ENCODE data around the gene MAP4K4. TPM values are rescaled to one million over a fixed set of nuclear protein-coding genes. Genes with fewer than 3 reads are reported as not detected.

The MAP4K4 gene
- total and polyA plus RNA-seq, 8 donors = 9.7 to 38.7 (median 15.3) TPM

GRCh38 chr2:101806123-101806522 is 108.6 kb downstream of the MAP4K4 start:
- no peaks in the 10 kb centered on the region for H3K36me3 ChIP-seq
- H3K4me1 ChIP-seq = peaks cover 10 to 39% (median 26%) of the 10 kb centered on the region in 3 donors
- ATAC-seq (no peak), DNase-seq (no peak), FAIRE-seq (no peak)
- no peak overlapping the region for H3K4me3 ChIP-seq
- intact Hi-C loops (cut with DNase I) = no loop called here
- H3K27me3 ChIP-seq = no peaks in the 10 kb centered on the region
- 51 to 80% methylated on average over 5 of the region's 5 CpGs for WGBS, 2 donors
- no peaks in the 10 kb centered on the region for H3K9me3 ChIP-seq
- no peak for TF ChIP-seq CTCF (IDR thresholded peaks at IDR 0.05)
- no peak overlapping the region for H3K27ac ChIP-seq

GRCh38 chr2:101806701-101807100 is 109.2 kb downstream of the MAP4K4 start:
- 74 to 81% methylated on average over 4 of the region's 4 CpGs for WGBS, 2 donors
- intact Hi-C loops (cut with DNase I) = no loop called here
- ATAC-seq (no peak), FAIRE-seq (no peak), DNase-seq (no peak)
- Histone ChIP-seq H3K4me3 (no peak overlapping the region), H3K9me3 (no peaks in the 10 kb centered on the region), H3K4me1 (peaks cover 10 to 39% (median 26%) of the 10 kb centered on the region in 3 donors), H3K27ac (no peak overlapping the region), H3K36me3 (no peaks in the 10 kb centered on the region), H3K27me3 (no peaks in the 10 kb centered on the region)
- TF ChIP-seq CTCF (IDR thresholded peaks at IDR 0.05) = no peak

- TF ChIP-seq CTCF (IDR thresholded peaks at IDR 0.05) = no peak
- intact Hi-C loops (cut with DNase I) = no loop called here
- Histone ChIP-seq H3K9me3 (no peaks in the 10 kb centered on the region), H3K36me3 (no peaks in the 10 kb centered on the region), H3K27ac (no peak overlapping the region), H3K27me3 (no peaks in the 10 kb centered on the region), H3K4me1 (peaks cover 10 to 36% (median 21%) of the 10 kb centered on the region in 3 donors), H3K4me3 (no peak overlapping the region)
- ATAC-seq (no peak), FAIRE-seq (no peak), DNase-seq (no peak)
- 97 to 100% methylated on average over 2 of the region's 2 CpGs for WGBS, 2 donors
Measured at GRCh38 chr2:101807242-101807641, 109.7 kb downstream of the MAP4K4 start.

- H3K27ac ChIP-seq = no peak overlapping the region
- no peaks in the 10 kb centered on the region for H3K9me3 ChIP-seq
- no peaks in the 10 kb centered on the region for H3K27me3 ChIP-seq
- intact Hi-C loops (cut with DNase I) = no loop called here
- H3K4me3 ChIP-seq = no peak overlapping the region
- no peak for TF ChIP-seq CTCF (IDR thresholded peaks at IDR 0.05)
- ATAC-seq (no peak), FAIRE-seq (no peak), DNase-seq (no peak)
- H3K36me3 ChIP-seq = no peaks in the 10 kb centered on the region
- H3K4me1 ChIP-seq = peaks cover 10 to 30% (median 20%) of the 10 kb centered on the region in 3 donors
- WGBS, 2 donors = 55 to 61% methylated on average over 6 of the region's 6 CpGs
Measured at GRCh38 chr2:101808006-101808562, 110.6 kb downstream of the MAP4K4 start.

GRCh38 chr2:101809698-101810097 is 112.2 kb downstream of the MAP4K4 start:
- intact Hi-C loops (cut with DNase I) = no loop called here
- no peak for DNase-seq
- Histone ChIP-seq H3K27ac (no peak overlapping the region), H3K4me3 (no peak overlapping the region), H3K9me3 (no peaks in the 10 kb centered on the region), H3K4me1 (peaks cover 4 to 24% (median 11%) of the 10 kb centered on the region in 3 donors), H3K36me3 (no peaks in the 10 kb centered on the region), H3K27me3 (no peaks in the 10 kb centered on the region)
- FAIRE-seq = no peak
- ATAC-seq = no peak
- no peak for TF ChIP-seq CTCF (IDR thresholded peaks at IDR 0.05)

Measured in pancreas (tissue), 10 donors.